ENCODE results near the gene ABHD15. TPM values are rescaled to one million over a fixed set of nuclear protein-coding genes. Genes with fewer than 3 reads are reported as not detected.

Gene ABHD15
- total and polyA plus RNA-seq, 10 donors: 5.7 to 23.8 (median 13.6) TPM

- peak; percentile 95 for DNase-seq
- Histone ChIP-seq H3K27me3 (replicated peaks in 1 of 7) (peaks cover 0 to 36% (median 5%) of the 10 kb centered on the region in 7 donors), H3K27ac (peak overlapping the region in 5 of 8 donors; percentile 2 to 88 (median 24)), H3K36me3 (no peaks in the 10 kb centered on the region), H3K4me3 (peak overlapping the region in 6 of 8 donors; percentile 16 to 95 (median 74)), H3K9me3 (no peaks in the 10 kb centered on the region), H3K4me1 (peaks cover 51 to 70% (median 64%) of the 10 kb centered on the region in 6 donors)
- TF ChIP-seq, protein P1, sequence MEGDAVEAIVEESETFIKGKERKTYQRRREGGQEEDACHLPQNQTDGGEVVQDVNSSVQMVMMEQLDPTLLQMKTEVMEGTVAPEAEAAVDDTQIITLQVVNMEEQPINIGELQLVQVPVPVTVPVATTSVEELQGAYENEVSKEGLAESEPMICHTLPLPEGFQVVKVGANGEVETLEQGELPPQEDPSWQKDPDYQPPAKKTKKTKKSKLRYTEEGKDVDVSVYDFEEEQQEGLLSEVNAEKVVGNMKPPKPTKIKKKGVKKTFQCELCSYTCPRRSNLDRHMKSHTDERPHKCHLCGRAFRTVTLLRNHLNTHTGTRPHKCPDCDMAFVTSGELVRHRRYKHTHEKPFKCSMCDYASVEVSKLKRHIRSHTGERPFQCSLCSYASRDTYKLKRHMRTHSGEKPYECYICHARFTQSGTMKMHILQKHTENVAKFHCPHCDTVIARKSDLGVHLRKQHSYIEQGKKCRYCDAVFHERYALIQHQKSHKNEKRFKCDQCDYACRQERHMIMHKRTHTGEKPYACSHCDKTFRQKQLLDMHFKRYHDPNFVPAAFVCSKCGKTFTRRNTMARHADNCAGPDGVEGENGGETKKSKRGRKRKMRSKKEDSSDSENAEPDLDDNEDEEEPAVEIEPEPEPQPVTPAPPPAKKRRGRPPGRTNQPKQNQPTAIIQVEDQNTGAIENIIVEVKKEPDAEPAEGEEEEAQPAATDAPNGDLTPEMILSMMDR (IDR thresholded peaks at IDR 0.05 in 8 of 11, conservative IDR thresholded peaks at IDR 0.05 in 3 of 11): peak; percentile 83 to 99 (median 98)
- TF ChIP-seq POLR2AphosphoS5 (IDR thresholded peaks at IDR 0.05): peak; percentile 40 to 78 (median 66)
- TF ChIP-seq POLR2A (IDR thresholded peaks at IDR 0.05): no peak
- 12 to 16% (median 13%) methylated on average over 21 to 25 of the region's 25 CpGs for WGBS, 5 donors
- intact Hi-C loops (cut with DNase I; ENCODE audit: low total_unique reads): loop anchor here (2.0 kb wide), 1 partner anchor 23 kb away; no protein-coding TSS in a partner anchor
These were observed 25.1 kb upstream of the ABHD15 start for GRCh38 chr17:29591737-29592608.

DNA sequence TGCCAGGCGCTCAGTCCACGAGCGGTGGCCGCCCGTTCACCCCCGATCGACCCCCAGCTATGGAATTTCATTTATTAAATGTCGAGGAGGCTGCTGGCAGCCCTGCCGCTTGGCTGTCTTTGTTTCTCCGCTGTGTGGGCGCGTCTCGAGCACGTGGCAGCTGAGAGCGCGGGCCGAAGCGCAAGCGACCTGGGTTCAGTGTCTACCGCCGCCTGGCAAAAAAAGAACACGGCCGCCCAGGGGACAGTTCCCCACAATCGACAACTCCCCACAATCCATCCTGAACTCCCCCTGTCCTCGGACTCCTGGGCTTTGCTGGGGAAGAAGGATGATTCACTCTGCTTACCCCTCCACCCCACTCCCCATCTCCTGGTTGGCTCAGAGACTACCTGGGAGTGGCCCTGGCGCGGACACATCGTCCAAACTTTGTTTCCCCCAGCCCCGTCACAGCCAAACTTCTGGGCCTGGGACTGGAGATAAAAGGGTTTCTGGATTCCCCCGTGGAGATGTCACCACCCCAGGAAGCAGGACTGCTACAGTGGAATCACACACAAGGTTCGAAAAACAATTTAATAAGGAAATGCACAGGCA lies 24.4 kb upstream of the ABHD15 start:
- 7 to 10% (median 10%) methylated on average over 31 of the region's 31 CpGs for WGBS, 5 donors
- no peaks in the 10 kb centered on the region for H3K36me3 ChIP-seq
- intact Hi-C loops (cut with DNase I; ENCODE audit: low total_unique reads): loop anchor here (2.0 kb wide), 1 partner anchor 24 kb away; no protein-coding TSS in a partner anchor
- H3K27ac ChIP-seq: peak overlapping the region in 5 of 8 donors; percentile 2 to 89 (median 86)
- peaks cover 51 to 78% (median 70%) of the 10 kb centered on the region in 6 donors for H3K4me1 ChIP-seq
- DNase-seq: peak; percentile 85
- peaks cover 0 to 36% (median 5%) of the 10 kb centered on the region in 7 donors for H3K27me3 ChIP-seq (replicated peaks in 1 of 7)
- H3K9me3 ChIP-seq: no peaks in the 10 kb centered on the region
- H3K4me3 ChIP-seq: peak overlapping the region in 6 of 8 donors; percentile 16 to 95 (median 74)
- TF ChIP-seq, protein P1 (IDR thresholded peaks at IDR 0.05 in 8 of 11, conservative IDR thresholded peaks at IDR 0.05 in 3 of 11): no peak
- TF ChIP-seq POLR2AphosphoS5 (IDR thresholded peaks at IDR 0.05) (no peak), POLR2A (IDR thresholded peaks at IDR 0.05) (no peak)

GRCh38 chr17:29590411-29591145 lies 23.7 kb upstream of the ABHD15 start:
- TF ChIP-seq, protein P1 (IDR thresholded peaks at IDR 0.05 in 8 of 11, conservative IDR thresholded peaks at IDR 0.05 in 3 of 11): no peak
- TF ChIP-seq POLR2AphosphoS5 (IDR thresholded peaks at IDR 0.05): peak in 1 of 3 donors; percentile 6
- intact Hi-C loops (cut with DNase I; ENCODE audit: low total_unique reads): loop anchor here (2.0 kb wide), 1 partner anchor 24 kb away; no protein-coding TSS in a partner anchor
- 33 to 43% (median 40%) methylated on average over 26 to 30 of the region's 30 CpGs for WGBS, 5 donors
- Histone ChIP-seq H3K36me3 (no peaks in the 10 kb centered on the region), H3K27me3 (replicated peaks in 1 of 7) (peaks cover 0 to 36% (median 5%) of the 10 kb centered on the region in 7 donors), H3K9me3 (no peaks in the 10 kb centered on the region), H3K4me1 (peaks cover 54 to 84% (median 77%) of the 10 kb centered on the region in 6 donors), H3K4me3 (peak overlapping the region in 6 of 8 donors; percentile 21 to 95 (median 81)), H3K27ac (peak overlapping the region in 5 of 8 donors; percentile 2 to 89 (median 86))
- DNase-seq: peak; percentile 85

Data from spleen (tissue), 11 donors.